ENCODE data around the gene NHS.

NHS gene

DNA sequence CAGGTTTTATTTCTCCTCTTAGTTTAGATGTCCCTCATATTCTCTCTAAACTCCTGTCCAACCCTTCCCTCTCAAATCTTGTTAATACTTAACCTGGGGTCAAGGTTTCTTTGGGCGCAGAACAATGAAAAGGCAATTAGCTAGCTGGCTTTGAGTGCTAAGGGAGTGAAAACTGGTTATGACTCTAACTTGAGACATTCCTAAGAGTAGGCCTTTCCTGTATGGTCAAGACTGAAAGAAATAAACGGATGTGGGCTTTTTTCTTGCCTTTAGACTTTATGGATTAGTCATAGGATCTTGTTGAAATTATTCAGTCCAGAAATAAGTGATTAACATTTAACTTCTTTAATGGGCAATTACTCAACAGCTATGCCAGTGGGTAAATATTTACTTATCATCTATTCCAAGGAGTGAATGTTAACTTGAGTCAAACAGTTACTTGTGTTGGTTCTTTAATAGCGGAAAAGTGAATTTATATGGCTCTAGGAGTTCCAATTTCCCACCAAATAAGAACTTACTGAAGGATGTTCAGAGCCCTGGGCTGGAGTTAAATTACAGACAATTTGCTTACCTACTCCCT, 220.5 kb downstream of the NHS start:
- no peak for DNase-seq

DNA sequence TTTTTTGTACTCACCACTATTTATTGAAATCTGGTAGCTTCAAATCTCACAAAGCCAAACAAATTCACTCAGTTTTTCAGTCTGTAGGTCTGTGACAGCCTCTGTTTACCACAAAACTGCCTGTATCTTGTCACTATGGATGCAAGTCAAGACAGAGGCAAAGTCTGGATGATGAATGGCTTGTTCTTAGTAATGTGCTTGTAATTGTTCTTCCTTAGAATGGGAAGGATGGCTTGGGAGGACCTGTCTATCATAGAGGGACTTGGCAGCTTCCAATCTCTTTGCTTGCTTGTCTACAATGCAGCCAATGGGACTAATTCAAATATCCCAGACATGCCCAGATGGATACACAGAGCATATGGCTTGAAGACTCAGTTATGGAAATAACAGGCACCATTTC, 221.1 kb downstream of the NHS start:
- DNase-seq: no peak

GRCh38 chrX:17596546-17597205, 221.7 kb downstream of the NHS start:
- DNase-seq: no peak

GRCh38 chrX:17597327-17597726, 222.3 kb downstream of the NHS start:
- DNase-seq: no peak

GRCh38 chrX:17597836-17598439, 222.9 kb downstream of the NHS start:
- DNase-seq: peak; percentile 59

GRCh38 chrX:17601441-17602200, 226.6 kb downstream of the NHS start:
- DNase-seq: no peak

GRCh38 chrX:17602245-17602644, 227.2 kb downstream of the NHS start:
- DNase-seq: no peak

DNA sequence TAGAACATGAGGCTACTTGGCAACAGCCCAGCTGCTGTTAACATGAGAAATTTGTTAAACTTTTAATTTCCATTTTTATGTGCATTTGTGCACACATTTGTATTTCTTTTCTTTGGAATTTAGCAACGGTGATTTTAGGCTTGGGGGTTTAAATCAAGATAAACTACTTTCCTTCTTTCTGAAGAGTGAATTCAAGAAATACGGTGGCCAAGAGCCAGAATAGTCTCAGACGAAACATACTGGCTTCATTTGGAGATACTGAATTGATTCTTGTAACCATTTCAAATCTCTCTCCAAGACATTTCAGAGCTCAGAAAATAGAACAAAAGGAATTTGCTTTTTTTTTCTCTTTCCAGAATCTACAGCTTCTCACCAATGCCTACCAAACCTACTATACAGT, 228.2 kb downstream of the NHS start:
- no peak for DNase-seq

- no peak for DNase-seq
Observed at GRCh38 chrX:17605676-17606075, 230.7 kb downstream of the NHS start.

DNA sequence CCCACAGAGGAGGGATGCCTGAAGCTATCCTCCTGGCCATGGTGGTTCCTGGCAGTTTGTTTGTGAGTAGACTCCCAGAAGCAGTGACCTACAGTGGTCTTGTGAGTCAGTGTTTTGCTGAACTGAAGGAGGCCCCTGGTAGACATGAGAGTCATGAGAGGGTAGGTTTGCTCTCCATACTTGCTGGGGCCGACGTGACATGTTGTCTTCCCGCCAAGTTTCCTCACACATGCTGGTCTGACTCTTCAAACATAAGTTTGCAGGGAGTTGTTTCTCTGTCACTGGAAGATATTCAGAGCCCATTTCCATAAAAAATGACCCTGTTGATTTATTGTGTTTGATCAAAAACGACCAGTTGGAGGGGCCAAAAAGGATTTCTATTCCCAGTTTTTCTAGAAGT, 231.2 kb downstream of the NHS start:
- no peak for DNase-seq

GRCh38 chrX:17608888-17609287, 233.9 kb downstream of the NHS start:
- peak; percentile 57 for DNase-seq

GRCh38 chrX:17610788-17611187, 235.8 kb downstream of the NHS start:
- DNase-seq: no peak

DNA sequence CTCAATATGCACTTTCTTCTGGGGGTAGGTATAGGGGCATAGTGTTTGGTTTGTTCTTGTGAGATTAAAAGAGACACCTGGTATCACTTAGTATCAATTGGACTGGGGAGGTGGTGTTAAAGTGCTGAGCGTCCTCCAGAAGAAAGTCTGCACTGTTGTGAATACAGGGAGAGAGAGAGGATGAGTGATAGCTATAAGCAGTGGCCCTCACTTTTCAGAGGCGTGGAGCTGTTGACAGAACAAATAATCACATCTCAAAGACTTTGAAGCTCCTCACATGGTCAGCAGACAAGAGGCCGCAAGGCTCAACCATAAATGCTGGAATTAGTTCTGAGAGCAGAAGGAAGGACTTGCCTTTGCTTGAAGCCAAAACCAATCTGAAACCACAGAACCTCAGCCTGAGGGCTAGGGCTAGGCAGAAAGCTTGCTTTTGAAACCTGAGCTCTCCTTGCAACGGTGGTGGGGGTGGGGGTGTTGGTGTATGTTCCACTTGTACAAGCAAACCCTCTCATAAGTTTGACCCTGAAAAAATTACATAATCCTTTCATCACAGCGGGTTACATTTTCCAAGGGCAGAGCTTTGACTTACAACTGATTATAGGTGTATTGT, 239.1 kb downstream of the NHS start:
- DNase-seq: peak; percentile 45

- peak; percentile 20 for DNase-seq
Observed at GRCh38 chrX:17616936-17617335, 241.9 kb downstream of the NHS start.

GRCh38 chrX:17617806-17618205, 242.8 kb downstream of the NHS start:
- no peak for DNase-seq

DNA sequence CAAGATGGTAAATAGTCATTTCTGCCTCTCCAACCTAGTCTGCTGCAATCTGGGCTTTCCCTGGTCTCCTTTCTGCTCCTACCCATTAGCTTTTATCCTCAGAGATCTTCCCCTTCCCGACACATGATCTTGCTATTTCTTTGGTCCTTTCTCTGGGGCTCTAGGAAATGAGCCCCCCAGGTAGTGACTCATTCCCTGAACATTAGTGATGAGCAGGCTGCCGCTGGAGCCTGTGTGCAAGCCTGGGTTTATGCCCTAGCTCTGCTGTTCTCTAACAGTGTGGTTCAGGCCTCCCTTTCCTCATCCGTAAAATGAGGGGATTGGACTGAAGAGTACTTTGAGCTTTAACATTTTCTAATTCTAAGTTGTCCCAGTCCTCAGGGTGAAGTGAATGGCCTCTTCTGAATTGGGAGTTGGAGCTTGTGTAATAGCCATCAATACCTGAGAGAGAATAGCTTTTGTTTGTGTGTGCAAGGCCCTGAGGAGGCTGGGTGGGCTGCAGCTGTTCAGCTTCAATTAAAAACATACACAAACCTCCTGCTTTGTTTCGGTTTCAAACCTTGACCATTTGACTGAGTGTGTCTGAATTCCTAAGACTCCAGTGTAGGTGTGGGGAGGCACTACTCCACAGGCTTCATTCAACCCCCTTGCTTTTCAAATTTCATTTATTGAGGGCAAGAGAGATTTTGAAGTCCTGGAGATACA, 246.7 kb downstream of the NHS start:
- DNase-seq: no peak

DNA sequence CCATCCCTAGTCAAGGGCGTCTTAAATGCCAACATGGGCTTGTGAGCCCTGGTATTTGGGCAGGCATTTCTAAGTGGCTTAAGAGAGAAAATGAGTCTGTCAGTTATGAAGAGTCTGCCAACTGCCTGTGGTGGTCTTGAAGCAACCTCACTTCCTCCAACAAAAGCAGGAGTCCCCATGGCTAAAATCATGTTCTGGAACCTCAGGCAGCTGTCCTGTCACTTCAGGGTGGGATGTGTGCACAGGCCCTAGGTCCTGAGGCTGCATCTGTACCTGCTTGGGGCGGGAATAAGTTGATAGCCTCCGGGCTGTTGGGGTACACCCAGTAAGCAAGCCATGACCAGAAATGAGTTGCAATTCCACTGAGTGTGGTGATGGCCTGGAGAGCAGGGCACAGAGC, 247.3 kb downstream of the NHS start:
- no peak for DNase-seq

DNA sequence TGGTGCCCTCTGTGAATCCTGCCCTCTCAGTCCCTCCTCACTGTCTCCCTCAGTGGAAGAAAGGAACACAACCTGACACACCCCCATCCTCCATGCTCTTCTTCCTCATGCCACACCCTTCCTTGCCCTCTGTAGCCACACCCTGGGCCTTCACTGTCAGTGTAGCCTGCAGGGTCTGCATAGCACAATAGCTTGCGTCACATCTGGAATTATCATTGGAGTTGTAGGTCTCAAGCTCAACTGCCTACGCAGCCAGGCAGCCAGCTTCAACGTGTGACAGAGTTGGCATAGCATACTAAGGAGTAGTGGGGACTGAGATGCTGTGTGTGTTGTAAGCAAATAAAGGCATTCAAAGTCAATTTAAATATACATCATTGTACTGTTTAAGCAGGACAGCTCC, 248.8 kb downstream of the NHS start:
- DNase-seq: no peak

- DNase-seq: no peak
Observed at GRCh38 chrX:17627026-17627425, 252.0 kb downstream of the NHS start.

GRCh38 chrX:17628976-17629375, 254.0 kb downstream of the NHS start:
- DNase-seq: no peak

- no peak for DNase-seq
Observed at GRCh38 chrX:17629519-17629918, 254.5 kb downstream of the NHS start.

GRCh38 chrX:17631647-17632046, 256.6 kb downstream of the NHS start:
- DNase-seq: no peak

GRCh38 chrX:17632942-17633341, 257.9 kb downstream of the NHS start:
- no peak for DNase-seq

Data from NCI-H2029 (cell line).